K562 (cell line): Measurements from ENCODE around the gene AHSG. TPM values are rescaled to one million over a fixed set of nuclear protein-coding genes. Genes with fewer than 3 reads are reported as not detected.

ENCODE experiments used
- ATAC-seq: fragments of 200-7000 bp; cut with Tn5 transposase; 3 replicates; pipeline ENCODE4 v1.9.1; 2020; ENCODE audit warnings: moderate library complexity
- BruUV-seq: library from RNA; stranded (reverse); fragments of 400-500 nt; replicated peaks from 2 replicates; lab custom pipeline; 2021; lab: Mats Ljungman, UMichigan
- CTCF ChIA-PET: fragments of 300-600 bp; formaldehyde crosslinking; extraction: SDS; loops from one replicate; lab custom pipeline; 2021; ENCODE audit warnings: low intra/inter-chr PET ratio; lab: Yijun Ruan, JAX
- POLR2A ChIA-PET: fragments of 300-600, 350-650 bp; sonication (Branson Sonifier 250); formaldehyde crosslinking; extraction: SDS; loops from one replicate; lab custom pipeline; 2021; ENCODE audit warnings: antibody characterized with exemption, inconsistent platforms; lab: Yijun Ruan, JAX
- DNase-seq, 4 experiments: peaks; one replicate each; pipeline versions ENCODE4 v3.0.0 to v3.0.0-alpha.2; 2011 to 2018; ENCODE audit warnings: low spot score in 3 of 4, mixed read lengths in 3 of 4; ENCODE audit errors: extremely low read depth in 1 of 4
- FAIRE-seq: peaks from 2 replicates; lab custom pipeline; 2011; peaks lifted over from hg19 to GRCh38; lab: Jason Lieb, UNC
- H2AFZ ChIP-seq: 2 replicates; pipeline ENCODE4 v1.6.0; 2011; ENCODE audit warnings: low read depth, low read length, control low read depth, inconsistent platforms
- H3K27ac ChIP-seq: fragments of 200-600 bp; 3 replicates; pipeline ENCODE4 v1.8.0; 2011; ENCODE audit warnings: low read depth, mild to moderate bottlenecking, control low read depth, inconsistent platforms, low read length, moderate library complexity, mixed read lengths; ENCODE audit errors: extremely low read depth
- H3K27me3 ChIP-seq, 2 experiments: fragments of 300-600 bp in 1 of 2; 2 replicates in 1 of 2; 3 replicates in 1 of 2; pipeline versions ENCODE4 v1.6.0 to v1.8.0; 2011; ENCODE audit warnings: inconsistent platforms in 2 of 2, low read length in 2 of 2, mild to moderate bottlenecking in 1 of 2, mixed read lengths in 1 of 2, moderate library complexity in 1 of 2; ENCODE audit not compliant: control insufficient read depth in 2 of 2, insufficient read depth in 2 of 2
- H3K36me3 ChIP-seq: fragments of 300-600 bp; 3 replicates; pipeline ENCODE4 v1.8.0; 2011; ENCODE audit warnings: mild to moderate bottlenecking, low read length, inconsistent platforms; ENCODE audit not compliant: control insufficient read depth, insufficient read depth
- H3K4me1 ChIP-seq, 2 experiments: fragments of 200-600 bp in 1 of 2; replicated peaks in 1 of 2; 2 replicates in 1 of 2; 3 replicates in 1 of 2; pipeline versions ENCODE4 v1.5.1 to v1.8.0; 2011; ENCODE audit warnings: inconsistent platforms in 2 of 2, low read length in 2 of 2, mild to moderate bottlenecking in 1 of 2, mixed read lengths in 1 of 2, moderate library complexity in 1 of 2; ENCODE audit not compliant: control insufficient read depth in 2 of 2, insufficient read depth in 2 of 2
- H3K4me2 ChIP-seq: 2 replicates; pipeline ENCODE4 v1.6.1; 2011; ENCODE audit warnings: low read length, control low read depth, inconsistent platforms, mixed read lengths; ENCODE audit not compliant: insufficient read depth
- H3K4me3 ChIP-seq: fragments of 200-600 bp; sonication (generic), shearing (Covaris generic); 2 replicates; pipeline ENCODE4 v1.5.1; 2016; ENCODE audit warnings: control low read depth, inconsistent platforms
- H3K79me2 ChIP-seq: fragments of 200-600 bp; 3 replicates; pipeline ENCODE4 v1.8.0; 2011; ENCODE audit warnings: low read length, inconsistent platforms; ENCODE audit not compliant: control insufficient read depth, insufficient read depth
- H3K9ac ChIP-seq, 2 experiments: 2 replicates each; pipeline versions ENCODE4 v1.6.0 to v1.6.1; 2011; ENCODE audit warnings: low read depth in 2 of 2, low read length in 2 of 2, control low read depth in 1 of 2, inconsistent platforms in 1 of 2, mild to moderate bottlenecking in 1 of 2, mixed read lengths in 1 of 2; ENCODE audit not compliant: insufficient read depth in 1 of 2
- H3K9me1 ChIP-seq: one replicate; pipeline ENCODE4 v1.6.0; 2011; ENCODE audit warnings: inconsistent platforms, mild to moderate bottlenecking, low read length, moderate library complexity; ENCODE audit not compliant: control insufficient read depth, insufficient read depth
- H3K9me3 ChIP-seq: replicated peaks from 2 replicates; pipeline ENCODE4 v1.5.1; 2011; ENCODE audit warnings: low read depth, low read length, inconsistent platforms; ENCODE audit not compliant: control insufficient read depth, insufficient read depth
- H4K20me1 ChIP-seq: replicated peaks from 2 replicates; pipeline ENCODE4 v1.6.1; 2011; ENCODE audit warnings: low read length, inconsistent platforms, mixed read lengths; ENCODE audit not compliant: control insufficient read depth, insufficient read depth
- DLX4 ChIP-seq: fragments of 250-450 bp; sonication (Bioruptor Pico); IDR thresholded peaks from 2 replicates; pipeline ENCODE4 v1.6.1; 2021; ENCODE audit warnings: mild to moderate bottlenecking
- HCFC1 ChIP-seq: IDR thresholded peaks from 2 replicates; pipeline ENCODE4 v1.6.1; 2012; ENCODE audit warnings: low read depth, low read length, improper control_type of control experiment
- HES1 ChIP-seq: fragments of 450-650 bp; IDR thresholded peaks from 2 replicates; pipeline ENCODE4 v1.6.1; 2016; ENCODE audit warnings: low read depth, mild to moderate bottlenecking, moderate library complexity
- NFIX ChIP-seq: fragments of 250-450 bp; sonication (Bioruptor Pico); IDR thresholded peaks from 2 replicates; pipeline ENCODE4 v1.4.0; 2020; ENCODE audit warnings: low read depth, mild to moderate bottlenecking, moderate library complexity
- NR2C2 ChIP-seq, 2 experiments: fragments of 200-800 bp in 1 of 2; sonication (Bioruptor generic) in 1 of 2; sonication (generic) in 1 of 2; formaldehyde crosslinking in 1 of 2; IDR thresholded peaks; 2 replicates each; pipeline versions ENCODE4 v1.6.1 to v1.8.0; 2016 to 2022; ENCODE audit warnings: mild to moderate bottlenecking in 1 of 2, missing compliant biosample characterization in 1 of 2, missing genetic modification characterization in 1 of 2, missing genetic modification reagents in 1 of 2
- NR3C1 ChIP-seq: sonication (generic); formaldehyde crosslinking; IDR thresholded peaks from 2 replicates; pipeline ENCODE4 v1.8.1; 2022; ENCODE audit warnings: missing genetic modification reagents
- RBM34 ChIP-seq: fragments of 200-400 bp; formaldehyde crosslinking; IDR thresholded peaks from 2 replicates; pipeline ENCODE4 v1.6.1; 2018; ENCODE audit warnings: low read length, borderline replicate concordance; ENCODE audit not compliant: insufficient read depth
- RERE ChIP-seq: sonication (generic); formaldehyde crosslinking; IDR thresholded peaks from 2 replicates; pipeline ENCODE4 v1.8.0; 2023; ENCODE audit warnings: missing genetic modification reagents, mild to moderate bottlenecking, borderline replicate concordance
- TAF15 ChIP-seq: fragments of 200-400 bp; formaldehyde crosslinking; IDR thresholded peaks from 2 replicates; pipeline ENCODE4 v1.6.1; 2017; ENCODE audit warnings: mild to moderate bottlenecking, low read depth, low read length, moderate library complexity
- ZKSCAN8 ChIP-seq: fragments of 200-800 bp; sonication (Bioruptor generic); IDR thresholded peaks from 2 replicates; pipeline ENCODE4 v1.6.1; 2016; ENCODE audit warnings: missing genetic modification characterization, missing compliant biosample characterization
- ZNF217 ChIP-seq: sonication (generic); formaldehyde crosslinking; IDR thresholded peaks from 2 replicates; pipeline ENCODE4 v1.8.0; 2022; ENCODE audit warnings: mild to moderate bottlenecking, missing genetic modification reagents
- ZNF75A ChIP-seq: fragments of 450-650 bp; formaldehyde crosslinking; IDR thresholded peaks from 2 replicates; pipeline ENCODE4 v1.4.0; 2020; ENCODE audit warnings: mild to moderate bottlenecking
- ZNF766 ChIP-seq: fragments of 200-800 bp; sonication (Bioruptor generic); conservative IDR thresholded peaks from 2 replicates; pipeline ENCODE4 v1.6.1; 2016; ENCODE audit warnings: missing genetic modification characterization, missing compliant biosample characterization
- ZSCAN29 ChIP-seq: fragments of 450-650 bp; IDR thresholded peaks from 2 replicates; pipeline ENCODE4 v1.6.1; 2017
- WGBS: fragments of 100-300 bp; shearing (Covaris generic); methylation state at CpG from one replicate; pipeline ENCODE4 v1.1.6; 2016; ENCODE audit warnings: low coverage, mixed read lengths; ENCODE audit not compliant: insufficient coverage; ENCODE audit errors: missing lambda C conversion rate; 5-methylcytosine and 5-hydroxymethylcytosine counted together
- in situ Hi-C: fragments of 300-500 bp; cut with MboI; formaldehyde crosslinking; loops from 4 replicates; pipeline ENCODE4 v1.15.0; 2018; ENCODE audit warnings: inconsistent platforms, mixed read lengths
- intact Hi-C: fragments of 100-400 bp; cut with micrococcal nuclease; formaldehyde crosslinking; loops from 2 replicates; pipeline ENCODE4 v1.14.2; 2022
- polyA plus RNA-seq, 8 experiments: library from polyadenylated mRNA; depleted of rRNA in 4 of 8; stranded (reverse) in 5 of 8; unstranded in 3 of 8; fragments of >200 nt; fragmentation: Nextera tagmentation in 2 of 8; fragmentation: Illumina TruSeq in 1 of 8; extraction: Ambion mirVana in 2 of 8; extraction: Trizol in 1 of 8; gene quantifications; 2 replicates each; pipeline versions ENCODE4 v1.2.1 to v1.2.3, GENCODE V29; 2011 to 2014; ENCODE audit warnings: inconsistent platforms in 1 of 8, missing spikeins in 1 of 8
- total RNA-seq, 7 experiments: library from RNA; depleted of rRNA in 6 of 7; stranded (reverse); fragments of >200 nt in 6 of 7; fragmentation: Illumina TruSeq in 2 of 7; extraction: Trizol in 2 of 7; gene quantifications; 2 replicates each; pipeline versions ENCODE4 v1.2.1 to v1.2.3, GENCODE V29; 2011 to 2021; ENCODE audit warnings: low replicate concordance in 1 of 7

The AHSG gene
- total and polyA plus RNA-seq, 9 of the 15 experiments (the other 6 are each of a cell fraction or from before 2014, with no cell fraction given), result 0.69 TPM; not detected in 8

- ChIA-PET POLR2A (no interaction called here), CTCF (no interaction called here)
- intact Hi-C loops (no loop called here), in situ Hi-C loops (no loop called here)
- H3K27ac ChIP-seq, result no peak overlapping the region
- FAIRE-seq (no peak), ATAC-seq (no peak), DNase-seq (no peak)
- no peak overlapping the region for H2AFZ ChIP-seq
- no peak overlapping the region for H3K9ac ChIP-seq
- peaks cover 7 to 27% of the 10 kb centered on the region in 2 experiments for H3K27me3 ChIP-seq
- no peak overlapping the region for H3K4me3 ChIP-seq
- H4K20me1 ChIP-seq, result no peaks in the 10 kb centered on the region
- WGBS, result 8% methylated on average over 1 of the region's 1 CpG
- no peak for TF ChIP-seq HCFC1
- TF ChIP-seq ZNF766 (CRISPR knock-in tag), result no peak
- no peak for TF ChIP-seq RERE
- TF ChIP-seq ZSCAN29, result no peak
- no peak for TF ChIP-seq ZKSCAN8 (CRISPR knock-in tag)
- no peak for TF ChIP-seq TAF15
- TF ChIP-seq RBM34, result no peak
- no peak for TF ChIP-seq ZNF217 (CRISPR knock-in tag)
- TF ChIP-seq ZNF75A (CRISPR knock-in tag), result no peak
- no peak for TF ChIP-seq NR3C1 (CRISPR knock-in tag)
- TF ChIP-seq DLX4 (CRISPR knock-in tag), result no peak
- TF ChIP-seq HES1, result no peak
- TF ChIP-seq NR2C2 (CRISPR knock-in tag; IDR thresholded peaks at IDR 0.05), result no peak
- TF ChIP-seq NR2C2 (tag; IDR thresholded peaks at IDR 0.05), result no peak
- no peak for TF ChIP-seq NFIX (CRISPR knock-in tag)
- no peaks in the 10 kb centered on the region for H3K9me3 ChIP-seq
- peaks cover 0 to under 1% of the 10 kb centered on the region in 2 experiments; a peak in 2 of 5 replicates for H3K4me1 ChIP-seq
- no peaks in the 10 kb centered on the region for H3K36me3 ChIP-seq
- H3K79me2 ChIP-seq, result no peaks in the 10 kb centered on the region
- H3K9me1 ChIP-seq, result no peaks in the 10 kb centered on the region
- no TSS peak for BruUV-seq
- H3K4me2 ChIP-seq, result no peak overlapping the region
These were observed 36.0 kb downstream of the AHSG start for GRCh38 chr3:186648851-186649250.
